H1 (cell line): ENCODE results near the gene FRY. TPM values are rescaled to one million over a fixed set of nuclear protein-coding genes. Genes with fewer than 3 reads are reported as not detected.

Source experiments
- CTCF ChIA-PET: fragments of 300-600 bp; sonication (Branson Sonifier 250); formaldehyde crosslinking; loops from one replicate; lab custom pipeline; 2021; ENCODE audit not compliant: partially characterized antibody; lab: Charles Lee
- POLR2A ChIA-PET: fragments of 300-600 bp; sonication (Branson Sonifier 250); formaldehyde crosslinking; loops from one replicate; lab custom pipeline; 2021; ENCODE audit warnings: inconsistent platforms; ENCODE audit not compliant: partially characterized antibody; lab: Charles Lee
- DNase-seq, 2 experiments: peaks; one replicate each; pipeline versions ENCODE4 v3.0.0 to v3.0.0-alpha.2; 2010 to 2022; ENCODE audit warnings: low spot score in 2 of 2, low read depth in 1 of 2, mixed read lengths in 1 of 2
- FAIRE-seq: peaks from 2 replicates; lab custom pipeline; 2011; peaks lifted over from hg19 to GRCh38; lab: Jason Lieb, UNC
- H2AFZ ChIP-seq: 2 replicates; pipeline ENCODE4 v1.8.1; 2012; ENCODE audit warnings: low read length, inconsistent platforms
- H2AK5ac ChIP-seq: 2 replicates; pipeline ENCODE4 v1.6.1; 2013; ENCODE audit warnings: low read depth, low read length
- H2BK120ac ChIP-seq: replicated peaks from 2 replicates; pipeline ENCODE3; 2013; ENCODE audit warnings: low read depth, low read length, inconsistent platforms
- H2BK12ac ChIP-seq: 2 replicates; pipeline ENCODE4 v1.6.1; 2013; ENCODE audit warnings: low read depth, low read length
- H2BK15ac ChIP-seq: 2 replicates; pipeline ENCODE4 v1.6.1; 2013; ENCODE audit warnings: low read length
- H2BK20ac ChIP-seq: 2 replicates; pipeline ENCODE4 v1.6.1; 2013; ENCODE audit warnings: low read length
- H2BK5ac ChIP-seq: 2 replicates; pipeline ENCODE4 v1.6.1; 2013; ENCODE audit warnings: low read depth, low read length
- H3K14ac ChIP-seq: 2 replicates; pipeline ENCODE4 v1.6.1; 2013; ENCODE audit warnings: inconsistent platforms; ENCODE audit not compliant: insufficient read length
- H3K18ac ChIP-seq: 2 replicates; pipeline ENCODE4 v1.6.1; 2013; ENCODE audit warnings: low read length; ENCODE audit errors: extremely low read depth
- H3K23ac ChIP-seq: 2 replicates; pipeline ENCODE4 v1.6.1; 2013; ENCODE audit warnings: inconsistent platforms; ENCODE audit not compliant: insufficient read length
- H3K23me2 ChIP-seq: 2 replicates; pipeline ENCODE4 v1.6.1; 2013; ENCODE audit warnings: low read depth, low read length
- H3K27ac ChIP-seq: 2 replicates; pipeline ENCODE4 v1.6.1; 2011; ENCODE audit warnings: low read depth, low read length, inconsistent platforms
- H3K27me3 ChIP-seq, 4 experiments: replicated peaks in 1 of 4; 1 replicate in 1 of 4; 2 replicates in 3 of 4; pipeline versions ENCODE4 v1.6.1 to v1.8.1; 2011 to 2013; ENCODE audit warnings: low read length in 3 of 4, mild to moderate bottlenecking in 3 of 4, inconsistent platforms in 2 of 4, mixed read lengths in 2 of 4, moderate library complexity in 1 of 4; ENCODE audit not compliant: control insufficient read depth in 3 of 4, insufficient read depth in 3 of 4; ENCODE audit errors: extremely low read depth in 1 of 4
- H3K36me3 ChIP-seq, 4 experiments: 2 replicates each; pipeline versions ENCODE4 v1.6.1 to v1.8.1; 2011 to 2013; ENCODE audit warnings: mild to moderate bottlenecking in 4 of 4, low read length in 3 of 4, moderate library complexity in 2 of 4, control low read depth in 1 of 4, inconsistent platforms in 1 of 4; ENCODE audit not compliant: insufficient read depth in 4 of 4, control insufficient read depth in 2 of 4
- H3K4ac ChIP-seq: replicated peaks from 2 replicates; pipeline ENCODE3; 2013; ENCODE audit warnings: low read length, low read depth, mixed read lengths, inconsistent platforms; ENCODE audit not compliant: insufficient read length
- H3K4me1 ChIP-seq, 4 experiments: replicated peaks in 1 of 4; 1 replicate in 1 of 4; 2 replicates in 3 of 4; pipeline versions ENCODE4 v1.6.1 to v1.8.1; 2011 to 2013; ENCODE audit warnings: low read length in 3 of 4, inconsistent platforms in 2 of 4, mixed read lengths in 1 of 4; ENCODE audit not compliant: insufficient read depth in 4 of 4, control insufficient read depth in 3 of 4
- H3K4me2 ChIP-seq, 2 experiments: 2 replicates each; pipeline versions ENCODE4 v1.6.1 to v1.8.1; 2011 to 2013; ENCODE audit warnings: low read depth in 2 of 2, low read length in 2 of 2, control low read depth in 1 of 2, inconsistent platforms in 1 of 2, mild to moderate bottlenecking in 1 of 2; ENCODE audit not compliant: insufficient read depth in 1 of 2
- H3K4me3 ChIP-seq, 4 experiments: fragments of 200-600, 300-600 bp in 1 of 4; sonication (generic), shearing (Covaris generic), sonication (Bioruptor Twin) in 1 of 4; 2 replicates each; pipeline versions ENCODE4 v1.5.1 to v1.8.1; 2011 to 2016; ENCODE audit warnings: low read length in 4 of 4, low read depth in 3 of 4, control low read depth in 2 of 4, inconsistent platforms in 2 of 4, mild to moderate bottlenecking in 2 of 4, mixed read lengths in 1 of 4, moderate library complexity in 1 of 4; ENCODE audit not compliant: insufficient read depth in 2 of 4; ENCODE audit errors: extremely low read depth in 1 of 4
- H3K56ac ChIP-seq: replicated peaks from 2 replicates; pipeline ENCODE3; 2013; ENCODE audit warnings: low read depth, mild to moderate bottlenecking, mixed read lengths, low read length, inconsistent platforms; ENCODE audit not compliant: insufficient read length
- H3K79me1 ChIP-seq: 2 replicates; pipeline ENCODE4 v1.6.1; 2013; ENCODE audit warnings: low read depth, low read length, control low read depth
- H3K79me2 ChIP-seq, 2 experiments: 2 replicates each; pipeline versions ENCODE4 v1.6.1 to v1.8.1; 2012 to 2013; ENCODE audit warnings: low read length in 2 of 2, mild to moderate bottlenecking in 2 of 2, inconsistent platforms in 1 of 2; ENCODE audit not compliant: insufficient read depth in 2 of 2, control insufficient read depth in 1 of 2
- H3K9ac ChIP-seq, 4 experiments: replicated peaks in 1 of 4; 1 replicate in 1 of 4; 2 replicates in 3 of 4; pipeline versions ENCODE4 v1.6.1 to v1.8.1; 2011 to 2013; ENCODE audit warnings: low read depth in 3 of 4, low read length in 3 of 4, control low read depth in 2 of 4, mild to moderate bottlenecking in 2 of 4, moderate library complexity in 2 of 4, inconsistent platforms in 1 of 4; ENCODE audit errors: extremely low read depth in 1 of 4
- H3K9me3 ChIP-seq, 2 experiments: 2 replicates each; pipeline versions ENCODE4 v1.6.1 to v1.8.1; 2012 to 2013; ENCODE audit warnings: mild to moderate bottlenecking in 2 of 2, moderate library complexity in 2 of 2, control low read depth in 1 of 2, inconsistent platforms in 1 of 2, low read depth in 1 of 2, low read length in 1 of 2, mixed read lengths in 1 of 2; ENCODE audit not compliant: insufficient read depth in 2 of 2
- H4K20me1 ChIP-seq, 2 experiments: replicated peaks in 1 of 2; 2 replicates each; pipeline versions ENCODE3 to v1.8.1; 2011 to 2013; ENCODE audit warnings: inconsistent platforms in 2 of 2, low read length in 2 of 2, mild to moderate bottlenecking in 1 of 2; ENCODE audit not compliant: insufficient read depth in 2 of 2, control insufficient read depth in 1 of 2
- H4K5ac ChIP-seq: 2 replicates; pipeline ENCODE4 v1.6.1; 2013; ENCODE audit warnings: low read length, low read depth, mixed read lengths, inconsistent platforms; ENCODE audit not compliant: insufficient read length
- H4K8ac ChIP-seq: 2 replicates; pipeline ENCODE4 v1.8.0; 2013; ENCODE audit warnings: mild to moderate bottlenecking, moderate library complexity, low read length, inconsistent platforms; ENCODE audit not compliant: insufficient read depth; ENCODE audit errors: extremely low read depth
- H4K91ac ChIP-seq: replicated peaks from 2 replicates; pipeline ENCODE3; 2013; ENCODE audit warnings: low read length, mixed read lengths, inconsistent platforms; ENCODE audit not compliant: insufficient read length
- ASH2L ChIP-seq: fragments of 200-600, 300-600 bp; sonication (generic); IDR thresholded peaks from one replicate; pipeline ENCODE4 v1.7.1; 2017; ENCODE audit warnings: low read length
- ATF2 ChIP-seq: IDR thresholded peaks from 2 replicates; pipeline ENCODE4 v1.6.1; 2012; ENCODE audit warnings: low read length, inconsistent platforms
- BRCA1 ChIP-seq: IDR thresholded peaks from 2 replicates; pipeline ENCODE4 v1.6.1; 2012; ENCODE audit warnings: low read depth, low read length, improper control_type of control experiment
- EZH2 ChIP-seq: fragments of 200-600 bp; sonication (generic); IDR thresholded peaks from 2 replicates; pipeline ENCODE4 v1.7.1; 2012; ENCODE audit warnings: low read depth, mild to moderate bottlenecking, moderate library complexity, low read length, inconsistent platforms; ENCODE audit not compliant: severe bottlenecking
- JUN ChIP-seq: IDR thresholded peaks from 2 replicates; pipeline ENCODE4 v1.6.1; 2011; ENCODE audit warnings: low read depth, mild to moderate bottlenecking, improper control_type of control experiment, low read length
- JUND ChIP-seq: IDR thresholded peaks from 2 replicates; pipeline ENCODE4 v1.6.1; 2011; ENCODE audit warnings: mild to moderate bottlenecking, improper control_type of control experiment, low read length
- RNF2 ChIP-seq: fragments of 200-900, 300-1000 bp; sonication (generic); IDR thresholded peaks from 2 replicates; pipeline ENCODE4 v1.7.1; 2016; ENCODE audit warnings: borderline replicate concordance, low read depth, mild to moderate bottlenecking, antibody characterized with exemption, low read length; ENCODE audit not compliant: poor library complexity, severe bottlenecking; ENCODE audit errors: missing control alignments
- SRF ChIP-seq: IDR thresholded peaks from 2 replicates; pipeline ENCODE4 v1.6.1; 2011; ENCODE audit warnings: mild to moderate bottlenecking, low read depth, low read length, moderate library complexity
- TAF1 ChIP-seq: IDR thresholded peaks from 2 replicates; pipeline ENCODE4 v1.6.1; 2011; ENCODE audit warnings: mild to moderate bottlenecking, low read depth, low read length
- WGBS, 2 experiments: shearing (Covaris generic) in 1 of 2; methylation state at CpG; one replicate each; pipeline versions ENCODE4 v1.1.6 to v1.1.7; 2013 to 2015; ENCODE audit warnings: low lambda C conversion rate in 2 of 2, mixed read lengths in 2 of 2, inconsistent platforms in 1 of 2, low coverage in 1 of 2, missing lambda C conversion rate in 1 of 2; ENCODE audit not compliant: insufficient replicate concordance in 2 of 2, insufficient coverage in 1 of 2, insufficient read length in 1 of 2; ENCODE audit errors: extremely low coverage in 1 of 2, missing lambda C conversion rate in 1 of 2; 5-methylcytosine and 5-hydroxymethylcytosine counted together
- polyA plus RNA-seq, 7 experiments: library from polyadenylated mRNA; depleted of rRNA in 3 of 7; stranded (reverse) in 5 of 7; unstranded in 2 of 7; fragments of >200 nt in 5 of 7; fragments of 200-250 nt in 2 of 7; gene quantifications; 1 replicate in 5 of 7; 2 replicates in 1 of 7; 4 replicates in 1 of 7; pipeline versions ENCODE4 v1.2.1 to v1.2.3, GENCODE V29; 2011 to 2013; ENCODE audit warnings: missing spikeins in 2 of 7, mixed read lengths in 2 of 7
- total RNA-seq: library from RNA; stranded (reverse); fragmentation: NEBNext Ultra II Directional; extraction: Animal tissue kit (Norgen Biotek cat#: 25700); gene quantifications from 2 replicates; pipeline ENCODE4 v1.2.1, GENCODE V29; 2021
- TF ChIP-seq, protein P1 (sequence below), 3 experiments: IDR thresholded peaks; 1 replicate in 2 of 3; 2 replicates in 1 of 3; pipeline versions ENCODE4 v1.5.1 to v1.6.1; 2011; ENCODE audit warnings: low read length in 3 of 3, mild to moderate bottlenecking in 3 of 3, inconsistent platforms in 2 of 3, low read depth in 1 of 3, moderate library complexity in 1 of 3; ENCODE audit not compliant: insufficient read depth in 1 of 3; ENCODE audit errors: control extremely low read depth in 1 of 3

FRY gene
- total and polyA plus RNA-seq, 2 of the 8 experiments (the other 6 are each of a cell fraction or from before 2014, with no cell fraction given) = 4.3 to 9.2 TPM

DNA sequence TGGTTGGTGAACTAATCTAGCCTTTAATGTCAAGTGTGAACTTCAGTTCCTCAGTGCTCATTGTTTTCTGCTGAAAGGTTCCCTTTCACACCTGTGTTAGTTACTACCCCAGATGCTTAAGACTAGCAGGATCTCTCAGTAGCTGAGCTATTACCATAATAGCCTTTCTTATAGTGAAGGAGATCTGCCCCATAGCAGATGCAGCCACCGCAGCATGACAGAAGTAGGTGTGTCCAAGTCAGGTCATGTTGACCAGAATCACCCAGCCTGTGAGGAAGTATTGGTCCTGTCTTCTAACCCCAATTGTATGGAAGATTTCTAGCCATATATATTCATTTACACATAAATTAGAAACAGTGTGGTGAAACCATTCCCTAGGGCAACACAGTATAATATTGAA lies 246.3 kb downstream of the FRY start:
- Histone ChIP-seq H3K9me3 (no peaks in the 10 kb centered on the region), H3K9ac (no peak overlapping the region), H3K56ac (no peak overlapping the region), H2BK20ac (no peak overlapping the region), H3K4me1 (no peaks in the 10 kb centered on the region), H2BK5ac (no peak overlapping the region), H3K27me3 (no peaks in the 10 kb centered on the region), H4K8ac (no peak overlapping the region), H3K4me3 (no peak overlapping the region), H3K36me3 (no peaks in the 10 kb centered on the region), H3K23me2 (no peaks in the 10 kb centered on the region), H4K5ac (no peak overlapping the region), H3K4ac (no peak overlapping the region), H2AFZ (no peak overlapping the region), H2BK15ac (no peak overlapping the region), H3K79me2 (no peaks in the 10 kb centered on the region), H3K23ac (no peak overlapping the region), H2AK5ac (no peak overlapping the region), H3K79me1 (no peaks in the 10 kb centered on the region), H3K14ac (no peak overlapping the region), H4K20me1 (no peaks in the 10 kb centered on the region), H2BK120ac (no peak overlapping the region), H3K27ac (no peak overlapping the region), H2BK12ac (no peak overlapping the region), H3K18ac (no peak overlapping the region), H3K4me2 (no peak overlapping the region), H4K91ac (no peak overlapping the region)
- FAIRE-seq = no peak
- WGBS, 2 experiments = 89% methylated on average over 1 of the region's 1 CpG; no CpG with 5 or more reads in 1 of the 2 experiments
- CTCF ChIA-PET = interaction anchor here (1.0 to 2.4 kb wide), 3 partner anchors 9 to 31 kb away, joined by 3 to 30 read pairs (median 6); no protein-coding TSS in a partner anchor
- POLR2A ChIA-PET = no interaction called here
- no peak for DNase-seq
- TF ChIP-seq ASH2L = no peak
- no peak for TF ChIP-seq RNF2
- no peak for TF ChIP-seq TAF1
- TF ChIP-seq SRF = no peak
- TF ChIP-seq JUND = no peak
- TF ChIP-seq, protein P1, sequence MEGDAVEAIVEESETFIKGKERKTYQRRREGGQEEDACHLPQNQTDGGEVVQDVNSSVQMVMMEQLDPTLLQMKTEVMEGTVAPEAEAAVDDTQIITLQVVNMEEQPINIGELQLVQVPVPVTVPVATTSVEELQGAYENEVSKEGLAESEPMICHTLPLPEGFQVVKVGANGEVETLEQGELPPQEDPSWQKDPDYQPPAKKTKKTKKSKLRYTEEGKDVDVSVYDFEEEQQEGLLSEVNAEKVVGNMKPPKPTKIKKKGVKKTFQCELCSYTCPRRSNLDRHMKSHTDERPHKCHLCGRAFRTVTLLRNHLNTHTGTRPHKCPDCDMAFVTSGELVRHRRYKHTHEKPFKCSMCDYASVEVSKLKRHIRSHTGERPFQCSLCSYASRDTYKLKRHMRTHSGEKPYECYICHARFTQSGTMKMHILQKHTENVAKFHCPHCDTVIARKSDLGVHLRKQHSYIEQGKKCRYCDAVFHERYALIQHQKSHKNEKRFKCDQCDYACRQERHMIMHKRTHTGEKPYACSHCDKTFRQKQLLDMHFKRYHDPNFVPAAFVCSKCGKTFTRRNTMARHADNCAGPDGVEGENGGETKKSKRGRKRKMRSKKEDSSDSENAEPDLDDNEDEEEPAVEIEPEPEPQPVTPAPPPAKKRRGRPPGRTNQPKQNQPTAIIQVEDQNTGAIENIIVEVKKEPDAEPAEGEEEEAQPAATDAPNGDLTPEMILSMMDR (IDR thresholded peaks at IDR 0.05; ENCODE audit: control extremely low read depth in 1 of 3, insufficient read depth in 1 of 3, low read depth in 1 of 3, low read length in 3 of 3) = no peak
- no peak for TF ChIP-seq JUN
- TF ChIP-seq ATF2 = no peak
- no peak for TF ChIP-seq BRCA1
- TF ChIP-seq EZH2 = no peak
